SK-N-SH (cell line): ENCODE results near the gene DNAJC18. TPM values are rescaled to one million over a fixed set of nuclear protein-coding genes. Genes with fewer than 3 reads are reported as not detected.

Experiments
- CTCF ChIA-PET: fragments of 300-600, 350-600 bp; formaldehyde crosslinking; extraction: SDS; loops from one replicate; lab custom pipeline; 2021; lab: Yijun Ruan, JAX
- POLR2A ChIA-PET: fragments of 350-600 bp; sonication (Branson Sonifier 250); formaldehyde crosslinking; extraction: SDS; loops from one replicate; lab custom pipeline; 2020; ENCODE audit warnings: antibody characterized with exemption, inconsistent platforms; lab: Yijun Ruan, JAX
- DNase-seq: peaks from one replicate; pipeline ENCODE4 v3.0.0; 2012
- H2AFZ ChIP-seq: fragments of 200-600 bp; sonication (generic); 2 replicates; pipeline ENCODE4 v1.8.1; 2016; ENCODE audit warnings: antibody characterized with exemption, mild to moderate bottlenecking, low read depth
- H3F3A ChIP-seq: fragments of 200-600 bp; sonication (generic); replicated peaks from 2 replicates; pipeline ENCODE3; 2016; ENCODE audit warnings: antibody characterized with exemption, mild to moderate bottlenecking; ENCODE audit not compliant: insufficient read depth
- H3K27ac ChIP-seq, 2 experiments: fragments of 200-500 bp in 1 of 2; fragments of 200-600 bp in 1 of 2; sonication (Bioruptor generic) in 1 of 2; sonication (generic), shearing (Covaris generic) in 1 of 2; 2 replicates each; pipeline versions ENCODE4 v1.5.1 to v1.6.1; 2014 to 2016; ENCODE audit warnings: low read depth in 2 of 2, inconsistent platforms in 1 of 2, low read length in 1 of 2, mild to moderate bottlenecking in 1 of 2, mixed read lengths in 1 of 2
- H3K27me3 ChIP-seq: fragments of 200-600 bp; sonication (generic), shearing (Covaris generic); 2 replicates; pipeline ENCODE4 v1.6.1; 2016; ENCODE audit warnings: mixed run types; ENCODE audit not compliant: insufficient read depth
- H3K36me3 ChIP-seq, 2 experiments: fragments of 200-500 bp in 1 of 2; fragments of 200-600 bp in 1 of 2; sonication (Bioruptor generic) in 1 of 2; sonication (generic) in 1 of 2; replicated peaks in 1 of 2; 2 replicates each; pipeline versions ENCODE3 to v1.5.1; 2014 to 2016; ENCODE audit warnings: low read length in 1 of 2, mild to moderate bottlenecking in 1 of 2; ENCODE audit not compliant: insufficient read depth in 2 of 2, control insufficient read depth in 1 of 2
- H3K4me1 ChIP-seq, 2 experiments: fragments of 200-500 bp in 1 of 2; fragments of 200-600 bp in 1 of 2; sonication (Bioruptor generic) in 1 of 2; sonication (generic), shearing (Covaris generic) in 1 of 2; 2 replicates each; pipeline versions ENCODE4 v1.5.1 to v1.6.1; 2014 to 2016; ENCODE audit warnings: low read depth in 1 of 2, low read length in 1 of 2, mixed run types in 1 of 2; ENCODE audit not compliant: insufficient read depth in 2 of 2, control insufficient read depth in 1 of 2
- H3K4me2 ChIP-seq: fragments of 200-600 bp; sonication (generic), shearing (Covaris generic); 2 replicates; pipeline ENCODE4 v1.6.1; 2017; ENCODE audit warnings: mixed run types
- H3K4me3 ChIP-seq, 2 experiments: fragments of 200-500 bp in 1 of 2; fragments of 200-600 bp in 1 of 2; sonication (Bioruptor generic) in 1 of 2; sonication (generic), shearing (Covaris generic) in 1 of 2; 2 replicates each; pipeline versions ENCODE4 v1.5.1 to v1.8.1; 2014 to 2016; ENCODE audit warnings: low read depth in 2 of 2, inconsistent platforms in 1 of 2, low read length in 1 of 2, mild to moderate bottlenecking in 1 of 2, mixed read lengths in 1 of 2, moderate library complexity in 1 of 2
- H3K79me2 ChIP-seq: fragments of 200-600 bp; sonication (generic); 2 replicates; pipeline ENCODE4 v1.8.1; 2017; ENCODE audit warnings: mild to moderate bottlenecking; ENCODE audit not compliant: insufficient read depth
- H3K9ac ChIP-seq: fragments of 200-600 bp; sonication (generic); 2 replicates; pipeline ENCODE4 v1.6.1; 2017; ENCODE audit warnings: mixed run types
- H3K9me2 ChIP-seq: fragments of 200-600 bp; sonication (generic); 2 replicates; pipeline ENCODE4 v1.6.1; 2017; ENCODE audit warnings: mixed run types
- H3K9me3 ChIP-seq: fragments of 200-600 bp; sonication (generic); 2 replicates; pipeline ENCODE4 v1.6.1; 2017; ENCODE audit warnings: mixed run types, mild to moderate bottlenecking, moderate library complexity
- H4K20me1 ChIP-seq: fragments of 200-600 bp; sonication (generic); 2 replicates; pipeline ENCODE4 v1.6.1; 2017; ENCODE audit warnings: mild to moderate bottlenecking, mixed run types; ENCODE audit not compliant: insufficient read depth
- CHD2 ChIP-seq: fragments of 150-350 bp; IDR thresholded peaks from 2 replicates; pipeline ENCODE4 v1.6.1; 2018; ENCODE audit warnings: low read length; ENCODE audit not compliant: partially characterized antibody
- EP300 ChIP-seq, 2 experiments: IDR thresholded peaks; 2 replicates each; pipeline versions ENCODE4 v1.4.0 to v1.6.1; 2012; ENCODE audit warnings: borderline replicate concordance in 1 of 2, low read depth in 1 of 2, low read length in 1 of 2
- FOSL2 ChIP-seq: IDR thresholded peaks from 2 replicates; pipeline ENCODE4 v1.4.0; 2012; ENCODE audit warnings: low read depth, mild to moderate bottlenecking, moderate library complexity, borderline replicate concordance
- GATA2 ChIP-seq: sonication (generic); formaldehyde crosslinking; IDR thresholded peaks from 2 replicates; pipeline ENCODE4 v1.5.0; 2020; ENCODE audit warnings: mild to moderate bottlenecking, missing genetic modification reagents
- MEF2A ChIP-seq: IDR thresholded peaks from 2 replicates; pipeline ENCODE4 v1.4.0; 2012; ENCODE audit warnings: low read depth, borderline replicate concordance
- MXI1 ChIP-seq: IDR thresholded peaks from 2 replicates; pipeline ENCODE4 v1.6.1; 2012; ENCODE audit warnings: mild to moderate bottlenecking, low read depth, low read length, improper control_type of control experiment
- PBX3 ChIP-seq: IDR thresholded peaks from 2 replicates; pipeline ENCODE4; 2012
- RAD21 ChIP-seq: IDR thresholded peaks from 2 replicates; pipeline ENCODE4 v1.6.1; 2012; ENCODE audit warnings: mild to moderate bottlenecking, low read length
- REST ChIP-seq: IDR thresholded peaks from 2 replicates; pipeline ENCODE4 v1.6.1; 2012; ENCODE audit warnings: mild to moderate bottlenecking, low read depth, low read length, moderate library complexity
- RFX5 ChIP-seq: IDR thresholded peaks from 2 replicates; pipeline ENCODE4 v1.6.1; 2012; ENCODE audit warnings: mild to moderate bottlenecking, improper control_type of control experiment, low read length
- TCF12 ChIP-seq: IDR thresholded peaks from 2 replicates; pipeline ENCODE4 v1.4.0; 2012
- USF2 ChIP-seq: fragments of 150-350 bp; IDR thresholded peaks from 2 replicates; pipeline ENCODE4 v1.6.1; 2017; ENCODE audit warnings: antibody characterized with exemption, low read length, low read depth, borderline replicate concordance
- WGBS: methylation state at CpG from one replicate; pipeline ENCODE4 v1.1.6; 2017; ENCODE audit warnings: low lambda C conversion rate; 5-methylcytosine and 5-hydroxymethylcytosine counted together
- polyA plus RNA-seq, 3 experiments: library from polyadenylated mRNA; depleted of rRNA; stranded (reverse); fragments of >200 nt; gene quantifications; 2 replicates each; pipeline ENCODE4 v1.2.3, GENCODE V29; 2012
- TF ChIP-seq, protein P1 (sequence below): IDR thresholded peaks from 2 replicates; pipeline ENCODE4 v1.4.0; 2012; ENCODE audit warnings: low read depth

The DNAJC18 gene
- polyA plus RNA-seq, 1 of the 3 experiments (the other 2 are of a cell fraction) = 7.4 TPM

DNA sequence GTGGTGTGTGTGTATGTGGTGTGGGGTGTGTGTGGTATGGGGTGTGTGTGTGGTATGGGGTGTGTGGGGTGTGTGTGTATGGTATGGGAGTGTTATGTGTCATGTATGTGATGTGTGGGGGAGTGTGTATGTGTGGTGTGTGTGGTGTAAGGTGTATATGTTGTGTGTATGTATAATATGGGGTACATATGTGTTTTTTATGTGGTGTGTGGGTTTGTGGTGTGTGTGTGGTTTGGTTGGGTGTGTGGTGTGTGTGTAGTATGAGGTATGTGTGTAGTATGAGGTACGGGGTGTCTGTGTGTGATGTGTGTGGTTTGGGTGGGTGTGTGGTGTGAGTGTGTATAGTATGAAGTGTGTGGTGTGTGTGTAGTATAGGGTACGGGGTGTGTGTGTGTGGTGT, 11.9 kb upstream of the DNAJC18 start (continued):
- no peak for TF ChIP-seq PBX3
- TF ChIP-seq, protein P1, sequence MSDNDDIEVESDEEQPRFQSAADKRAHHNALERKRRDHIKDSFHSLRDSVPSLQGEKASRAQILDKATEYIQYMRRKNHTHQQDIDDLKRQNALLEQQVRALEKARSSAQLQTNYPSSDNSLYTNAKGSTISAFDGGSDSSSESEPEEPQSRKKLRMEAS = no peak

DNA sequence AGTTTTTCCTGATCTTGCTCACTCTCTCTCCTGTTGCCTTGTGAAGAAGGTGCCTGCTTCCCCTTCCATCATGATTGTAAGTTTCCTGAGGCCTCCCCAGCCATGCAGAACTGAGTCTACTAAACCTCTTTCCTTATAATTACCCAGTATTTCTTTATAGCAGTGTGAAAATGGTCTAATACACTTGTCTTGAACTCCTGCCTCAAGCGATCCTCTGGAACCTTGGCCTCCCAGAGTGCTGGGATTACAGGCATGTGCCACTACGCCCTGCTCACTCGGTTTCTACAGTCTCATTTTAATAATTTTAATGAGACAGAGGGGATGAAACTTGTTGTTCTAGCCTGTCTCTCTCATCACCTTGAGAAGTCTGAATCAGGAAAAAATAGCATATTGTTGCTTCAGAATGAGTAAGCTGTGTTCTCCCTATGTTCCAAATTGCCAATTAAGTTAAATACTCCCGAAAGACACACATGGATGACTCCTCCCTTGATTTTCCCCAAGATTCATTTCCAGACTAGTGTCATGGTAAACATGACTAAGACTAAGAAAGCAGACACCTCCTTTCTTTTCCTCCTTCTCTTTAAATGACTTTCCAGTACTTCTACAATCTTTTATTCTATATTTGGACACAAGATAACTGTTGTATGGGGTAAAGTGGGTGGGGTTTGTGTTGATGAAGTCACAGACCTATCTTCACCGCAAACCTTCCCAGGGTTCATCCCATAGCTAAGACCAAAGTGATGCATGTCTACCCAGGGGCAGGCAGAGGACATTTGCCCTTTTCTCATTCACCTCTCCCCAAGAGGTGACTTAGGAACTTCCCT, 7.8 kb upstream of the DNAJC18 start:
- no peak for DNase-seq
- Histone ChIP-seq H3K9me3 (no peaks in the 10 kb centered on the region), H3K79me2 (no peaks in the 10 kb centered on the region), H3K9me2 (no peaks in the 10 kb centered on the region), H3K27ac (peak overlapping the region in 1 of 2 experiments; percentile 87; a peak in 3 of 4 replicates), H3K36me3 (no peaks in the 10 kb centered on the region), H3F3A (peaks cover 43% of the 10 kb centered on the region), H3K9ac (no peak overlapping the region), H3K4me1 (peaks cover 0 to 26% of the 10 kb centered on the region in 2 experiments; a peak in 3 of 4 replicates), H4K20me1 (no peaks in the 10 kb centered on the region), H2AFZ (peak overlapping the region; percentile 18; the same call in 1 of the 2 replicates), H3K27me3 (no peaks in the 10 kb centered on the region), H3K4me2 (no peak overlapping the region), H3K4me3 (no peak overlapping the region)
- ChIA-PET CTCF (interaction anchor here (1.6 kb wide), 1 partner anchor 25 kb away, joined by 4 read pairs; no protein-coding TSS in a partner anchor), POLR2A (no interaction called here)
- 79% methylated on average over 5 of the region's 5 CpGs for WGBS
- TF ChIP-seq MEF2A (no peak), CHD2 (no peak), FOSL2 (no peak), REST (no peak), EP300 (IDR thresholded peaks at IDR 0.05; ENCODE audit: borderline replicate concordance in 1 of 2, low read depth in 1 of 2, low read length in 1 of 2) (no peak), GATA2 (no peak), MXI1 (no peak), RAD21 (no peak), USF2 (no peak), RFX5 (no peak), TCF12 (no peak)
- TF ChIP-seq, protein P1 = no peak
